ENCODE results near the gene TRMT2A. TPM values are rescaled to one million over a fixed set of nuclear protein-coding genes. Genes with fewer than 3 reads are reported as not detected.

The TRMT2A gene
- polyA plus RNA-seq, 1 of the 3 experiments (the other 2 are of a cell fraction): 54.6 TPM

DNA sequence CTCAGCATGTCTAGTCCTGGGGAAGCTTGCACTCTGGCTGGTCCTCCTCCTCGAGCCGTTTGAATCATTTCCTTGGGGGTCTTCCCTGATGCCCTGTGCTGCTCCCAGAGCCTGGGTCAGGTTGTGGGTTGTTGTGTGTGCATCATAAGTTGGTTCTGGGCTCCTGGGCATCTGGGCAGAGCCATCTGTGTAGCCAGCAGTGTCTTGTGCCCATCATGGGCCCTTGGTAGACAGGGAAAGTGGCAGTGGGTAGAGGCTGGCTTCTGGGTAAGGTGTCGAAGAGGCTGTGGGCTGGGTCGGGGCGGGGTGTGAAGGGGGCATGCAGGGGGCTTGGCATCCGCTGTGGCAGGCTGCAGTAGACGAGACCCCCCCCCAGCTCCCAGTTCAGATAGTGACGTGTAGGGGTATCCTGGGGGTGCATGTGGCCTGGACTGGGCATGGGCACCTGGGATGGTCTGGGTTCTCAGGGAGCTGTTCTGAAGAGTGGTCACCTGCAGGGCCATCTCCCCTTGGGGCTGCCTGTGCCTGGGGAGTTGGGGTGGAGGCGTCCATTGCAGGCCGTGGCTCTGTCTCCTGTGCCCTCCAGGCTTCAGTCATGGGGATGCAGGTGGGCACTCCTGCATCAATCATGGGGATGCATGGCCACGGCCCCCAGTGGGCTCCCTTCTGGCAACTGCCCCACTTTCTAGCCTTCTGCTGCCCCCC, 7.2 kb upstream of the TRMT2A start:
- Histone ChIP-seq H3K4me3 (ENCODE audit: low read depth in 2 of 2, low read length in 1 of 2) (no peak overlapping the region), H2AFZ (ENCODE audit: low read depth) (no peak overlapping the region), H3K36me3 (replicated peaks in 1 of 2; ENCODE audit: control insufficient read depth in 1 of 2, insufficient read depth in 2 of 2, low read length in 1 of 2) (peaks cover 30 to 69% of the 10 kb centered on the region in 2 experiments), H3K4me1 (ENCODE audit: control insufficient read depth in 1 of 2, insufficient read depth in 2 of 2, low read depth in 1 of 2, low read length in 1 of 2) (peaks cover 1 to 5% of the 10 kb centered on the region in 2 experiments; a peak in 1 of 4 replicates), H3K9me2 (no peaks in the 10 kb centered on the region), H3K9me3 (no peaks in the 10 kb centered on the region), H3K9ac (no peak overlapping the region), H3K4me2 (no peak overlapping the region), H3K27ac (ENCODE audit: low read depth in 2 of 2, low read length in 1 of 2) (no peak overlapping the region), H4K20me1 (ENCODE audit: insufficient read depth) (peaks cover 14% of the 10 kb centered on the region; the same call in 1 of the 2 replicates), H3K79me2 (ENCODE audit: insufficient read depth) (peaks cover 48% of the 10 kb centered on the region), H3F3A (replicated peaks; ENCODE audit: insufficient read depth) (peaks cover 15% of the 10 kb centered on the region), H3K27me3 (ENCODE audit: insufficient read depth) (no peaks in the 10 kb centered on the region)
- 100% methylated on average over 6 of the region's 11 CpGs for WGBS (ENCODE audit: low lambda C conversion rate)
- POLR2A ChIA-PET: no interaction called here
- CTCF ChIA-PET: interaction anchor here (0.6 kb wide), 1 partner anchor 31 kb away, joined by 3 read pairs; no protein-coding TSS in a partner anchor
- TF ChIP-seq EZH2phosphoT487 (IDR thresholded peaks at IDR 0.05; ENCODE audit: borderline replicate concordance, low read depth) (no peak), TCF12 (IDR thresholded peaks at IDR 0.05) (no peak), NFIC (IDR thresholded peaks at IDR 0.05; ENCODE audit: borderline replicate concordance) (no peak), TEAD4 (IDR thresholded peaks at IDR 0.05; ENCODE audit: borderline replicate concordance, insufficient read depth) (no peak), GABPA (IDR thresholded peaks at IDR 0.05; ENCODE audit: low read depth) (no peak), CTCF (IDR thresholded peaks at IDR 0.05) (no peak), GATA2 (CRISPR knock-in tag; IDR thresholded peaks at IDR 0.05) (no peak), NRF1 (IDR thresholded peaks at IDR 0.05; ENCODE audit: low read depth, low read length) (no peak), ELF1 (IDR thresholded peaks at IDR 0.05) (no peak), JUND (IDR thresholded peaks at IDR 0.05) (no peak), RAD21 (IDR thresholded peaks at IDR 0.05; ENCODE audit: low read length) (no peak)
- TF ChIP-seq, protein P1, sequence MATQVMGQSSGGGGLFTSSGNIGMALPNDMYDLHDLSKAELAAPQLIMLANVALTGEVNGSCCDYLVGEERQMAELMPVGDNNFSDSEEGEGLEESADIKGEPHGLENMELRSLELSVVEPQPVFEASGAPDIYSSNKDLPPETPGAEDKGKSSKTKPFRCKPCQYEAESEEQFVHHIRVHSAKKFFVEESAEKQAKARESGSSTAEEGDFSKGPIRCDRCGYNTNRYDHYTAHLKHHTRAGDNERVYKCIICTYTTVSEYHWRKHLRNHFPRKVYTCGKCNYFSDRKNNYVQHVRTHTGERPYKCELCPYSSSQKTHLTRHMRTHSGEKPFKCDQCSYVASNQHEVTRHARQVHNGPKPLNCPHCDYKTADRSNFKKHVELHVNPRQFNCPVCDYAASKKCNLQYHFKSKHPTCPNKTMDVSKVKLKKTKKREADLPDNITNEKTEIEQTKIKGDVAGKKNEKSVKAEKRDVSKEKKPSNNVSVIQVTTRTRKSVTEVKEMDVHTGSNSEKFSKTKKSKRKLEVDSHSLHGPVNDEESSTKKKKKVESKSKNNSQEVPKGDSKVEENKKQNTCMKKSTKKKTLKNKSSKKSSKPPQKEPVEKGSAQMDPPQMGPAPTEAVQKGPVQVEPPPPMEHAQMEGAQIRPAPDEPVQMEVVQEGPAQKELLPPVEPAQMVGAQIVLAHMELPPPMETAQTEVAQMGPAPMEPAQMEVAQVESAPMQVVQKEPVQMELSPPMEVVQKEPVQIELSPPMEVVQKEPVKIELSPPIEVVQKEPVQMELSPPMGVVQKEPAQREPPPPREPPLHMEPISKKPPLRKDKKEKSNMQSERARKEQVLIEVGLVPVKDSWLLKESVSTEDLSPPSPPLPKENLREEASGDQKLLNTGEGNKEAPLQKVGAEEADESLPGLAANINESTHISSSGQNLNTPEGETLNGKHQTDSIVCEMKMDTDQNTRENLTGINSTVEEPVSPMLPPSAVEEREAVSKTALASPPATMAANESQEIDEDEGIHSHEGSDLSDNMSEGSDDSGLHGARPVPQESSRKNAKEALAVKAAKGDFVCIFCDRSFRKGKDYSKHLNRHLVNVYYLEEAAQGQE (IDR thresholded peaks at IDR 0.05; ENCODE audit: low read depth, low read length): no peak
- TF ChIP-seq, protein P2, sequence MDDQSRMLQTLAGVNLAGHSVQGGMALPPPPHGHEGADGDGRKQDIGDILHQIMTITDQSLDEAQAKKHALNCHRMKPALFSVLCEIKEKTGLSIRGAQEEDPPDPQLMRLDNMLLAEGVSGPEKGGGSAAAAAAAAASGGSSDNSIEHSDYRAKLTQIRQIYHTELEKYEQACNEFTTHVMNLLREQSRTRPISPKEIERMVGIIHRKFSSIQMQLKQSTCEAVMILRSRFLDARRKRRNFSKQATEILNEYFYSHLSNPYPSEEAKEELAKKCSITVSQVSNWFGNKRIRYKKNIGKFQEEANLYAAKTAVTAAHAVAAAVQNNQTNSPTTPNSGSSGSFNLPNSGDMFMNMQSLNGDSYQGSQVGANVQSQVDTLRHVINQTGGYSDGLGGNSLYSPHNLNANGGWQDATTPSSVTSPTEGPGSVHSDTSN (IDR thresholded peaks at IDR 0.05): no peak
- TF ChIP-seq, protein P3, sequence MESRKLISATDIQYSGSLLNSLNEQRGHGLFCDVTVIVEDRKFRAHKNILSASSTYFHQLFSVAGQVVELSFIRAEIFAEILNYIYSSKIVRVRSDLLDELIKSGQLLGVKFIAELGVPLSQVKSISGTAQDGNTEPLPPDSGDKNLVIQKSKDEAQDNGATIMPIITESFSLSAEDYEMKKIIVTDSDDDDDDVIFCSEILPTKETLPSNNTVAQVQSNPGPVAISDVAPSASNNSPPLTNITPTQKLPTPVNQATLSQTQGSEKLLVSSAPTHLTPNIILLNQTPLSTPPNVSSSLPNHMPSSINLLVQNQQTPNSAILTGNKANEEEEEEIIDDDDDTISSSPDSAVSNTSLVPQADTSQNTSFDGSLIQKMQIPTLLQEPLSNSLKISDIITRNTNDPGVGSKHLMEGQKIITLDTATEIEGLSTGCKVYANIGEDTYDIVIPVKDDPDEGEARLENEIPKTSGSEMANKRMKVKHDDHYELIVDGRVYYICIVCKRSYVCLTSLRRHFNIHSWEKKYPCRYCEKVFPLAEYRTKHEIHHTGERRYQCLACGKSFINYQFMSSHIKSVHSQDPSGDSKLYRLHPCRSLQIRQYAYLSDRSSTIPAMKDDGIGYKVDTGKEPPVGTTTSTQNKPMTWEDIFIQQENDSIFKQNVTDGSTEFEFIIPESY (IDR thresholded peaks at IDR 0.05; ENCODE audit: borderline replicate concordance, low read depth): no peak
- TF ChIP-seq, protein P4, sequence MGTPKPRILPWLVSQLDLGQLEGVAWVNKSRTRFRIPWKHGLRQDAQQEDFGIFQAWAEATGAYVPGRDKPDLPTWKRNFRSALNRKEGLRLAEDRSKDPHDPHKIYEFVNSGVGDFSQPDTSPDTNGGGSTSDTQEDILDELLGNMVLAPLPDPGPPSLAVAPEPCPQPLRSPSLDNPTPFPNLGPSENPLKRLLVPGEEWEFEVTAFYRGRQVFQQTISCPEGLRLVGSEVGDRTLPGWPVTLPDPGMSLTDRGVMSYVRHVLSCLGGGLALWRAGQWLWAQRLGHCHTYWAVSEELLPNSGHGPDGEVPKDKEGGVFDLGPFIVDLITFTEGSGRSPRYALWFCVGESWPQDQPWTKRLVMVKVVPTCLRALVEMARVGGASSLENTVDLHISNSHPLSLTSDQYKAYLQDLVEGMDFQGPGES (IDR thresholded peaks at IDR 0.05; ENCODE audit: low read depth, low read length): no peak
- no peak for DNase-seq

Data from SK-N-SH (cell line).